ENCODE results near the gene G6PD.
"Not testable (repeated sequence)": the region's sequence is repeated elsewhere in the genome, so short reads cannot be mapped to it uniquely, and the experiment has no call there.

Gene G6PD

GRCh38 chrX:154513716-154514115 lies 32.9 kb downstream of the G6PD start:
- no peak for DNase-seq

- DNase-seq, result no peak
These were observed 33.6 kb downstream of the G6PD start for GRCh38 chrX:154512879-154513553.

- DNase-seq, result no peak
These were observed 34.9 kb downstream of the G6PD start for GRCh38 chrX:154511761-154512160.

- DNase-seq, result no peak
These were observed 37.2 kb downstream of the G6PD start for GRCh38 chrX:154509455-154509854.

- no peak for DNase-seq
These were observed 38.3 kb downstream of the G6PD start for GRCh38 chrX:154508384-154508745.

GRCh38 chrX:154507673-154508383 lies 38.8 kb downstream of the G6PD start:
- no peak for DNase-seq

GRCh38 chrX:154506483-154507332 lies 39.9 kb downstream of the G6PD start:
- DNase-seq, result no peak

GRCh38 chrX:154505734-154506133 lies 40.9 kb downstream of the G6PD start:
- no peak for DNase-seq

GRCh38 chrX:154502989-154503388 lies 43.7 kb downstream of the G6PD start:
- DNase-seq, result no peak

- DNase-seq, result no peak
These were observed 44.5 kb downstream of the G6PD start for GRCh38 chrX:154502098-154502497.

GRCh38 chrX:154501423-154501822 lies 45.2 kb downstream of the G6PD start:
- not testable (repeated sequence) for DNase-seq

GRCh38 chrX:154496591-154497137 lies 50.0 kb downstream of the G6PD start:
- DNase-seq, result not testable (repeated sequence)

GRCh38 chrX:154495472-154495922 lies 51.1 kb downstream of the G6PD start:
- no peak for DNase-seq

- DNase-seq, result no peak
These were observed 51.9 kb downstream of the G6PD start for GRCh38 chrX:154494715-154495114.

GRCh38 chrX:154490414-154491083 lies 56.1 kb downstream of the G6PD start, which contains the start of gene SLC10A3:
Gene SLC10A3, minus strand, starts transcription at chrX:154490629. Its CDS starts 1,689 bp downstream, at chrX:154488940.
- peak; percentile 71 for DNase-seq

GRCh38 chrX:154490021-154490413 lies 56.6 kb downstream of the G6PD start:
- DNase-seq, result no peak

GRCh38 chrX:154489182-154489581 lies 57.5 kb downstream of the G6PD start:
- DNase-seq, result no peak

GRCh38 chrX:154488336-154489075 lies 58.1 kb downstream of the G6PD start:
- DNase-seq, result no peak

- DNase-seq, result no peak
These were observed 58.9 kb downstream of the G6PD start for GRCh38 chrX:154487518-154488290.

- DNase-seq, result peak; percentile 34
These were observed 60.0 kb downstream of the G6PD start, which contains the start of gene UBL4A for GRCh38 chrX:154486396-154487207. Gene UBL4A, minus strand, starts transcription at chrX:154486615. Its CDS starts 31 bp downstream, at chrX:154486584.
